Fibroblast of lung (primary cell): ENCODE results near the gene EEFSEC.

Experiments
- CTCF ChIP-seq, 2 donors: IDR thresholded peaks in 1 of 2; conservative IDR thresholded peaks in 1 of 2; 1 replicate in 1 of 2; 2 replicates in 1 of 2; pipeline ENCODE4 v1.5.1; 2011 to 2012; ENCODE audit warnings: low read length in 2 of 2, control low read depth in 1 of 2, inconsistent platforms in 1 of 2, low read depth in 1 of 2, mild to moderate bottlenecking in 1 of 2
- EZH2 ChIP-seq: IDR thresholded peaks from 2 replicates; pipeline ENCODE4 v1.5.1; 2012; ENCODE audit warnings: low read length, control low read depth, mild to moderate bottlenecking; ENCODE audit errors: missing control alignments

GRCh38 chr3:128270559-128271492, 117.5 kb downstream of the EEFSEC start:
- no peak for TF ChIP-seq CTCF (conservative IDR thresholded peaks at IDR 0.05 in 1 of 2, IDR thresholded peaks at IDR 0.05 in 1 of 2; ENCODE audit: low read depth in 1 of 2, low read length in 2 of 2)
- TF ChIP-seq EZH2, result no peak
